HepG2 (cell line): ENCODE data around the gene ABI3BP.

Experiments
- BRCA1 ChIP-seq: sonication (generic); formaldehyde crosslinking; IDR thresholded peaks from 2 replicates; pipeline ENCODE4 v1.4.0; 2020; ENCODE audit warnings: missing genetic modification reagents
- CTCF ChIP-seq: sonication (generic); formaldehyde crosslinking; IDR thresholded peaks from 2 replicates; pipeline ENCODE4 v1.5.0; 2020; ENCODE audit warnings: mild to moderate bottlenecking, missing genetic modification reagents, moderate library complexity
- HDAC6 ChIP-seq: fragments of 200-600 bp; sonication (generic); IDR thresholded peaks from 2 replicates; pipeline ENCODE4 v1.7.0; 2017; ENCODE audit warnings: mild to moderate bottlenecking, antibody characterized with exemption, low read length, low read depth
- IRF9 ChIP-seq: sonication (generic); formaldehyde crosslinking; IDR thresholded peaks from 2 replicates; pipeline ENCODE4 v1.8.0; 2022; ENCODE audit warnings: missing genetic modification reagents, mild to moderate bottlenecking, borderline replicate concordance
- MAFF ChIP-seq: IDR thresholded peaks from 2 replicates; pipeline ENCODE4 v1.6.1; 2011; ENCODE audit warnings: low read depth, low read length, improper control_type of control experiment
- NR2F6 ChIP-seq, 2 experiments: IDR thresholded peaks; 2 replicates each; pipeline ENCODE4 v1.6.1; 2016; ENCODE audit warnings: antibody characterized with exemption in 1 of 2, mild to moderate bottlenecking in 1 of 2
- POLR2AphosphoS5 ChIP-seq: IDR thresholded peaks from 2 replicates; pipeline ENCODE4 v1.6.1; 2012; ENCODE audit warnings: low read depth, low read length
- RAD21 ChIP-seq: fragments of 450-650 bp; formaldehyde crosslinking; IDR thresholded peaks from 2 replicates; pipeline ENCODE4 v1.5.0; 2020; ENCODE audit warnings: mild to moderate bottlenecking
- SP5 ChIP-seq: IDR thresholded peaks from 2 replicates; pipeline ENCODE4 v1.6.1; 2016; ENCODE audit warnings: low read depth, borderline replicate concordance
- ZBTB33 ChIP-seq: sonication (generic); formaldehyde crosslinking; IDR thresholded peaks from 2 replicates; pipeline ENCODE4 v1.4.0; 2020; ENCODE audit warnings: missing genetic modification reagents
- ZNF207 ChIP-seq: fragments of 450-650 bp; IDR thresholded peaks from 2 replicates; pipeline ENCODE4 v1.6.1; 2016; ENCODE audit warnings: antibody characterized with exemption, borderline replicate concordance
- ZNF232 ChIP-seq: sonication (generic); formaldehyde crosslinking; IDR thresholded peaks from 2 replicates; pipeline ENCODE4 v1.4.0; 2020; ENCODE audit warnings: missing genetic modification reagents, borderline replicate concordance
- ZNF878 ChIP-seq: sonication (generic); formaldehyde crosslinking; IDR thresholded peaks from 2 replicates; pipeline ENCODE4 v1.8.1; 2023; ENCODE audit warnings: mild to moderate bottlenecking, missing genetic modification reagents, moderate library complexity

GRCh38 chr3:100954990-100955389 lies 38.2 kb downstream of the ABI3BP start:
- TF ChIP-seq SP5 (CRISPR knock-in tag) (no peak), BRCA1 (CRISPR knock-in tag) (no peak), HDAC6 (no peak), ZBTB33 (CRISPR knock-in tag) (no peak), ZNF878 (CRISPR knock-in tag) (no peak), CTCF (no peak), MAFF (no peak), RAD21 (CRISPR knock-in tag) (no peak), NR2F6 (IDR thresholded peaks at IDR 0.05) (no peak), NR2F6 (CRISPR knock-in tag; IDR thresholded peaks at IDR 0.05) (no peak), IRF9 (CRISPR knock-in tag) (no peak), POLR2AphosphoS5 (no peak), ZNF232 (no peak), ZNF207 (no peak)
